WTC11 (cell line): ENCODE data around the gene GLA. TPM values are rescaled to one million over a fixed set of nuclear protein-coding genes. Genes with fewer than 3 reads are reported as not detected.
A peak's percentile ranks its signal among the peaks of the same experiment; 100 is the strongest.

Experiments
- ATAC-seq: fragments of 200-7000 bp; cut with Tn5 transposase; 2 replicates; pipeline ENCODE4 v1.10.0; 2021; ENCODE audit warnings: mild to moderate bottlenecking, moderate library complexity
- CTCF ChIA-PET: fragments of 300-600 bp; sonication (Branson Sonifier 250); formaldehyde crosslinking; loops from one replicate; lab custom pipeline; 2021; ENCODE audit warnings: antibody characterized with exemption; lab: Charles Lee
- POLR2A ChIA-PET: fragments of 350-600 bp; sonication (Branson Sonifier 250); formaldehyde crosslinking; loops from one replicate; lab custom pipeline; 2021; ENCODE audit warnings: antibody characterized with exemption; lab: Charles Lee
- DNase-seq: peaks from one replicate; pipeline ENCODE4 v3.0.0; 2021; ENCODE audit warnings: low spot score
- H3K27ac Mint-ChIP-seq: 2 replicates; pipeline ENCODE4 v1.8.0; 2021; ENCODE audit warnings: mixed read lengths
- H3K27me3 Mint-ChIP-seq: 2 replicates; pipeline ENCODE4 v1.8.0; 2021; ENCODE audit warnings: low read depth, mild to moderate bottlenecking, moderate library complexity, mixed read lengths
- H3K36me3 Mint-ChIP-seq: 2 replicates; pipeline ENCODE4 v1.8.0; 2021; ENCODE audit warnings: mixed read lengths
- H3K4me1 Mint-ChIP-seq: 2 replicates; pipeline ENCODE4 v1.8.0; 2022; ENCODE audit warnings: mixed read lengths
- H3K4me3 Mint-ChIP-seq: 2 replicates; pipeline ENCODE4 v1.8.0; 2021; ENCODE audit warnings: mild to moderate bottlenecking, moderate library complexity, mixed read lengths
- H3K9me3 Mint-ChIP-seq: 2 replicates; pipeline ENCODE4 v1.8.0; 2021; ENCODE audit warnings: mixed read lengths
- ELF4 ChIP-seq: sonication (generic); formaldehyde crosslinking; IDR thresholded peaks from 2 replicates; pipeline ENCODE4 v1.8.1; 2022; ENCODE audit warnings: low read depth, mild to moderate bottlenecking, moderate library complexity, missing genetic modification reagents
- ESRRA ChIP-seq: sonication (generic); formaldehyde crosslinking; IDR thresholded peaks from 2 replicates; pipeline ENCODE4 v1.8.1; 2022; ENCODE audit warnings: mild to moderate bottlenecking, missing genetic modification reagents, borderline replicate concordance
- FOXP1 ChIP-seq: sonication (generic); formaldehyde crosslinking; IDR thresholded peaks from 2 replicates; pipeline ENCODE4 v1.8.0; 2022; ENCODE audit warnings: missing genetic modification reagents, mild to moderate bottlenecking, moderate library complexity, borderline replicate concordance
- GRHL2 ChIP-seq: fragments of 250-450 bp; sonication (Bioruptor Pico); IDR thresholded peaks from 2 replicates; pipeline ENCODE4 v1.8.0; 2022; ENCODE audit warnings: mild to moderate bottlenecking, moderate library complexity; ENCODE audit not compliant: insufficient replicate concordance, severe bottlenecking
- HMGXB4 ChIP-seq: sonication (generic); formaldehyde crosslinking; IDR thresholded peaks from 2 replicates; pipeline ENCODE4 v1.8.1; 2023; ENCODE audit warnings: mild to moderate bottlenecking, moderate library complexity, missing genetic modification reagents
- IRF2 ChIP-seq: sonication (generic); formaldehyde crosslinking; IDR thresholded peaks from 2 replicates; pipeline ENCODE4 v1.8.0; 2022; ENCODE audit warnings: low read depth, missing genetic modification reagents, borderline replicate concordance
- KAT7 ChIP-seq: sonication (generic); formaldehyde crosslinking; IDR thresholded peaks from 2 replicates; pipeline ENCODE4 v1.8.1; 2023; ENCODE audit warnings: missing genetic modification reagents, mild to moderate bottlenecking, borderline replicate concordance
- MAX ChIP-seq: sonication (generic); formaldehyde crosslinking; IDR thresholded peaks from 2 replicates; pipeline ENCODE4 v1.8.0; 2022; ENCODE audit warnings: mild to moderate bottlenecking, missing genetic modification reagents
- MLX ChIP-seq: sonication (generic); formaldehyde crosslinking; IDR thresholded peaks from 2 replicates; pipeline ENCODE4 v1.8.1; 2023; ENCODE audit warnings: mild to moderate bottlenecking, missing genetic modification reagents, moderate library complexity
- MYBL2 ChIP-seq: sonication (generic); formaldehyde crosslinking; IDR thresholded peaks from 2 replicates; pipeline ENCODE4 v1.8.1; 2023; ENCODE audit warnings: mild to moderate bottlenecking, moderate library complexity, missing genetic modification reagents
- NR1H2 ChIP-seq: sonication (generic); formaldehyde crosslinking; IDR thresholded peaks from 2 replicates; pipeline ENCODE4 v1.9.0; 2021; ENCODE audit warnings: mild to moderate bottlenecking, moderate library complexity, missing genetic modification reagents
- OVOL2 ChIP-seq: fragments of 250-450 bp; sonication (Bioruptor Pico); IDR thresholded peaks from 2 replicates; pipeline ENCODE4 v1.9.0; 2021; ENCODE audit warnings: mild to moderate bottlenecking, borderline replicate concordance
- TEAD1 ChIP-seq: sonication (generic); formaldehyde crosslinking; IDR thresholded peaks from 2 replicates; pipeline ENCODE4 v1.8.0; 2022; ENCODE audit warnings: mild to moderate bottlenecking, missing genetic modification reagents
- ZNF232 ChIP-seq: sonication (generic); formaldehyde crosslinking; IDR thresholded peaks from 2 replicates; pipeline ENCODE4 v1.8.0; 2022; ENCODE audit warnings: mild to moderate bottlenecking, missing genetic modification reagents
- ZNF317 ChIP-seq: sonication (generic); formaldehyde crosslinking; IDR thresholded peaks from 2 replicates; pipeline ENCODE4 v1.8.1; 2023; ENCODE audit warnings: low read depth, mild to moderate bottlenecking, moderate library complexity, missing genetic modification reagents, borderline replicate concordance
- ZNF423 ChIP-seq: fragments of 250-450 bp; sonication (Bioruptor Pico); IDR thresholded peaks from 2 replicates; pipeline ENCODE4 v2.1.2; 2022; ENCODE audit warnings: mild to moderate bottlenecking, moderate library complexity
- total RNA-seq: library from RNA; stranded (reverse); gene quantifications from 3 replicates; pipeline ENCODE4 v1.2.3, GENCODE V29; 2021
- TF ChIP-seq, protein P1 (sequence below): sonication (generic); formaldehyde crosslinking; IDR thresholded peaks from 2 replicates; pipeline ENCODE4 v1.8.1; 2023; ENCODE audit warnings: mild to moderate bottlenecking, missing genetic modification reagents
- TF ChIP-seq, protein P2 (sequence below): sonication (generic); formaldehyde crosslinking; IDR thresholded peaks from 2 replicates; pipeline ENCODE4 v1.8.1; 2023; ENCODE audit warnings: mild to moderate bottlenecking, missing genetic modification reagents, moderate library complexity
- TF ChIP-seq, protein P3 (sequence below): fragments of 250-450 bp; sonication (Bioruptor Pico); conservative IDR thresholded peaks from 2 replicates; pipeline ENCODE4 v1.9.0; 2021; ENCODE audit warnings: mild to moderate bottlenecking
- TF ChIP-seq, protein P4 (sequence below): sonication (generic); formaldehyde crosslinking; IDR thresholded peaks from 2 replicates; pipeline ENCODE4 v1.8.0; 2022; ENCODE audit warnings: missing genetic modification reagents
- TF ChIP-seq, protein P5 (sequence below): sonication (generic); formaldehyde crosslinking; IDR thresholded peaks from 2 replicates; pipeline ENCODE4 v1.8.1; 2022; ENCODE audit warnings: low read depth, missing genetic modification reagents, borderline replicate concordance

GLA gene
- total RNA-seq, 1 experiment from 2014 or later, result 44.9 TPM

- no peak for TF ChIP-seq HMGXB4 (CRISPR knock-in tag)
- no peak for TF ChIP-seq ESRRA (CRISPR knock-in tag)
- no peak for TF ChIP-seq ZNF232 (CRISPR knock-in tag)
- no peak for TF ChIP-seq FOXP1
- TF ChIP-seq ELF4 (CRISPR knock-in tag), result no peak
- no peak for TF ChIP-seq ZNF423 (CRISPR knock-in tag)
- TF ChIP-seq, protein P1, sequence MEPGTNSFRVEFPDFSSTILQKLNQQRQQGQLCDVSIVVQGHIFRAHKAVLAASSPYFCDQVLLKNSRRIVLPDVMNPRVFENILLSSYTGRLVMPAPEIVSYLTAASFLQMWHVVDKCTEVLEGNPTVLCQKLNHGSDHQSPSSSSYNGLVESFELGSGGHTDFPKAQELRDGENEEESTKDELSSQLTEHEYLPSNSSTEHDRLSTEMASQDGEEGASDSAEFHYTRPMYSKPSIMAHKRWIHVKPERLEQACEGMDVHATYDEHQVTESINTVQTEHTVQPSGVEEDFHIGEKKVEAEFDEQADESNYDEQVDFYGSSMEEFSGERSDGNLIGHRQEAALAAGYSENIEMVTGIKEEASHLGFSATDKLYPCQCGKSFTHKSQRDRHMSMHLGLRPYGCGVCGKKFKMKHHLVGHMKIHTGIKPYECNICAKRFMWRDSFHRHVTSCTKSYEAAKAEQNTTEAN, result no peak
These were observed 762 bp upstream of the GLA start (continued) for GRCh38 chrX:101408532-101408841.

- Mint-ChIP-seq H3K27me3 (no peaks in the 10 kb centered on the region), H3K4me1 (peaks cover 14% of the 10 kb centered on the region), H3K9me3 (no peaks in the 10 kb centered on the region), H3K4me3 (peak overlapping the region; percentile 99), H3K27ac (peak overlapping the region; percentile 96), H3K36me3 (peaks cover 19% of the 10 kb centered on the region)
- CTCF ChIA-PET, result no interaction called here
- DNase-seq (no peak), ATAC-seq (no peak; the same call in 1 of the 2 replicates)
- POLR2A ChIA-PET, result interaction anchor here (0.6 kb wide), 1 partner anchor 17 kb away, joined by 3 read pairs; the partner anchor contains the start of gene RPL36A
- TF ChIP-seq MYBL2 (CRISPR knock-in tag), result no peak
- no peak for TF ChIP-seq TEAD1
- no peak for TF ChIP-seq ZNF317 (CRISPR knock-in tag)
- TF ChIP-seq GRHL2 (CRISPR knock-in tag), result no peak
- TF ChIP-seq OVOL2 (CRISPR knock-in tag), result no peak
- TF ChIP-seq IRF2 (CRISPR knock-in tag), result no peak
- TF ChIP-seq MLX (CRISPR knock-in tag), result no peak
- no peak for TF ChIP-seq ZNF232 (CRISPR knock-in tag)
- no peak for TF ChIP-seq KAT7 (CRISPR knock-in tag)
- TF ChIP-seq MAX (CRISPR knock-in tag), result no peak
- TF ChIP-seq ELF4 (CRISPR knock-in tag), result no peak
- TF ChIP-seq, protein P2, sequence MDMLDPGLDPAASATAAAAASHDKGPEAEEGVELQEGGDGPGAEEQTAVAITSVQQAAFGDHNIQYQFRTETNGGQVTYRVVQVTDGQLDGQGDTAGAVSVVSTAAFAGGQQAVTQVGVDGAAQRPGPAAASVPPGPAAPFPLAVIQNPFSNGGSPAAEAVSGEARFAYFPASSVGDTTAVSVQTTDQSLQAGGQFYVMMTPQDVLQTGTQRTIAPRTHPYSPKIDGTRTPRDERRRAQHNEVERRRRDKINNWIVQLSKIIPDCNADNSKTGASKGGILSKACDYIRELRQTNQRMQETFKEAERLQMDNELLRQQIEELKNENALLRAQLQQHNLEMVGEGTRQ, result no peak
- TF ChIP-seq NR1H2 (CRISPR knock-in tag), result no peak
- TF ChIP-seq, protein P3, sequence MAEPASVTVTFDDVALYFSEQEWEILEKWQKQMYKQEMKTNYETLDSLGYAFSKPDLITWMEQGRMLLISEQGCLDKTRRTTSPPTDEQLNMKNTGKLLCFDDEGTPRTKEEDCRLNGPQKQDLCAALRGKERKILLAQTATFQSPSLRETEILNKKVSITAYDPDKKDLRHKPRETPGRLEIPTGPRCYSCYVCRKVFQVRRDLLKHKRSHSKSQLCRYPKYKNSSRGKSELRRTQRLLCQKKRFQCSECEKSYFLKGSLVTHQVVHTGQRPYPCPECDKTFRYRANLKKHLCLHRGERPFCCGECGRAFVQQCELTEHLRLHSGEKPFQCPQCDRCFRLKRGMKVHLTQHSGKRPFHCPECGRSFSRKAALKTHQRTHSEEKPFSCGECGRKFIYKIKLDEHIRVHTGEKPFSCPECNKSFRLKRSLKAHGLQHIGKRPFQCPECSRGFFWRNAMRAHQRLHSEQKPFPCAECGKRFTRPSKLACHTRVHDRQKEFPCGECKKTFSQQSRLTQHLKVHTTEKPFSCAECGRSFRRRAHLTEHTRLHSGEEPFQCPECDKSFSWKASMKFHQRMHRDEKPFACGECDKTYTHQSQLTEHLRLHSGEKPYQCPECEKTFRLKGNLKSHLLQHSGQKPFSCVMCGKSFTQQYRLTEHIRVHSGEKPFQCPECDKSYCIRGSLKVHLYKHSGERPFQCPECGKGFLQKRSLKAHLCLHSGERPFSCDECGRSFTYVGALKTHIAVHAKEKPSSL (CRISPR knock-in tag), result no peak
- TF ChIP-seq, protein P4, sequence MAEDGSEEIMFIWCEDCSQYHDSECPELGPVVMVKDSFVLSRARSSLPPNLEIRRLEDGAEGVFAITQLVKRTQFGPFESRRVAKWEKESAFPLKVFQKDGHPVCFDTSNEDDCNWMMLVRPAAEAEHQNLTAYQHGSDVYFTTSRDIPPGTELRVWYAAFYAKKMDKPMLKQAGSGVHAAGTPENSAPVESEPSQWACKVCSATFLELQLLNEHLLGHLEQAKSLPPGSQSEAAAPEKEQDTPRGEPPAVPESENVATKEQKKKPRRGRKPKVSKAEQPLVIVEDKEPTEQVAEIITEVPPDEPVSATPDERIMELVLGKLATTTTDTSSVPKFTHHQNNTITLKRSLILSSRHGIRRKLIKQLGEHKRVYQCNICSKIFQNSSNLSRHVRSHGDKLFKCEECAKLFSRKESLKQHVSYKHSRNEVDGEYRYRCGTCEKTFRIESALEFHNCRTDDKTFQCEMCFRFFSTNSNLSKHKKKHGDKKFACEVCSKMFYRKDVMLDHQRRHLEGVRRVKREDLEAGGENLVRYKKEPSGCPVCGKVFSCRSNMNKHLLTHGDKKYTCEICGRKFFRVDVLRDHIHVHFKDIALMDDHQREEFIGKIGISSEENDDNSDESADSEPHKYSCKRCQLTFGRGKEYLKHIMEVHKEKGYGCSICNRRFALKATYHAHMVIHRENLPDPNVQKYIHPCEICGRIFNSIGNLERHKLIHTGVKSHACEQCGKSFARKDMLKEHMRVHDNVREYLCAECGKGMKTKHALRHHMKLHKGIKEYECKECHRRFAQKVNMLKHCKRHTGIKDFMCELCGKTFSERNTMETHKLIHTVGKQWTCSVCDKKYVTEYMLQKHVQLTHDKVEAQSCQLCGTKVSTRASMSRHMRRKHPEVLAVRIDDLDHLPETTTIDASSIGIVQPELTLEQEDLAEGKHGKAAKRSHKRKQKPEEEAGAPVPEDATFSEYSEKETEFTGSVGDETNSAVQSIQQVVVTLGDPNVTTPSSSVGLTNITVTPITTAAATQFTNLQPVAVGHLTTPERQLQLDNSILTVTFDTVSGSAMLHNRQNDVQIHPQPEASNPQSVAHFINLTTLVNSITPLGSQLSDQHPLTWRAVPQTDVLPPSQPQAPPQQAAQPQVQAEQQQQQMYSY (CRISPR knock-in tag), result no peak
- TF ChIP-seq, protein P5, sequence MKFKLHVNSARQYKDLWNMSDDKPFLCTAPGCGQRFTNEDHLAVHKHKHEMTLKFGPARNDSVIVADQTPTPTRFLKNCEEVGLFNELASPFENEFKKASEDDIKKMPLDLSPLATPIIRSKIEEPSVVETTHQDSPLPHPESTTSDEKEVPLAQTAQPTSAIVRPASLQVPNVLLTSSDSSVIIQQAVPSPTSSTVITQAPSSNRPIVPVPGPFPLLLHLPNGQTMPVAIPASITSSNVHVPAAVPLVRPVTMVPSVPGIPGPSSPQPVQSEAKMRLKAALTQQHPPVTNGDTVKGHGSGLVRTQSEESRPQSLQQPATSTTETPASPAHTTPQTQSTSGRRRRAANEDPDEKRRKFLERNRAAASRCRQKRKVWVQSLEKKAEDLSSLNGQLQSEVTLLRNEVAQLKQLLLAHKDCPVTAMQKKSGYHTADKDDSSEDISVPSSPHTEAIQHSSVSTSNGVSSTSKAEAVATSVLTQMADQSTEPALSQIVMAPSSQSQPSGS (CRISPR knock-in tag), result no peak
- TF ChIP-seq, protein P1, result no peak
These were observed 468 bp downstream of the GLA start for GRCh38 chrX:101407167-101407747.
